Liver (tissue), 9 donors: Measurements from ENCODE around the gene HGFAC. TPM values are rescaled to one million over a fixed set of nuclear protein-coding genes. Genes with fewer than 3 reads are reported as not detected.

Experiments
- DNase-seq: peaks from one replicate; pipeline ENCODE4 v3.0.0-alpha.2; 2017; ENCODE audit warnings: low spot score
- H3K27ac ChIP-seq, 2 donors: one replicate each; pipeline ENCODE4 v1.7.0; 2013; ENCODE audit warnings: inconsistent platforms in 2 of 2, low read length in 2 of 2, control low read depth in 1 of 2, low read depth in 1 of 2, mild to moderate bottlenecking in 1 of 2
- H3K27me3 ChIP-seq, 4 donors: one replicate each; pipeline versions ENCODE4 v1.6.1 to v1.7.0; 2013; ENCODE audit warnings: low read length in 3 of 4, inconsistent platforms in 1 of 4, mild to moderate bottlenecking in 1 of 4, moderate library complexity in 1 of 4; ENCODE audit not compliant: control insufficient read depth in 4 of 4, insufficient read depth in 4 of 4
- H3K36me3 ChIP-seq, 4 donors: one replicate each; pipeline versions ENCODE4 v1.6.1 to v1.7.0; 2013; ENCODE audit warnings: low read length in 3 of 4, mild to moderate bottlenecking in 3 of 4, low read depth in 1 of 4, moderate library complexity in 1 of 4; ENCODE audit not compliant: control insufficient read depth in 4 of 4, insufficient read depth in 3 of 4
- H3K4me1 ChIP-seq, 4 donors: one replicate each; pipeline versions ENCODE4 v1.6.1 to v1.7.0; 2013; ENCODE audit warnings: low read length in 3 of 4, mild to moderate bottlenecking in 3 of 4, moderate library complexity in 1 of 4; ENCODE audit not compliant: control insufficient read depth in 4 of 4, insufficient read depth in 4 of 4
- H3K4me3 ChIP-seq, 3 donors: one replicate each; pipeline versions ENCODE4 v1.6.1 to v1.7.0; 2013; ENCODE audit warnings: low read length in 3 of 3, control low read depth in 1 of 3, low read depth in 1 of 3, mild to moderate bottlenecking in 1 of 3
- H3K9ac ChIP-seq, 2 donors: one replicate each; pipeline ENCODE4 v1.7.0; 2013; ENCODE audit warnings: low read length in 2 of 2, mild to moderate bottlenecking in 2 of 2, moderate library complexity in 2 of 2, control low read depth in 1 of 2, low read depth in 1 of 2
- H3K9me3 ChIP-seq, 4 donors: one replicate each; pipeline versions ENCODE4 v1.6.1 to v1.7.0; 2013; ENCODE audit warnings: low read length in 3 of 4; ENCODE audit not compliant: control insufficient read depth in 4 of 4
- ATF3 ChIP-seq: IDR thresholded peaks from 2 replicates; pipeline ENCODE4 v1.6.1; 2016; ENCODE audit warnings: antibody characterized with exemption
- EGR1 ChIP-seq, 2 donors: IDR thresholded peaks; 2 replicates each; pipeline ENCODE4 v1.6.1; 2016 to 2018; ENCODE audit warnings: antibody characterized with exemption in 2 of 2, low read depth in 2 of 2
- HNF4A ChIP-seq, 2 donors: conservative IDR thresholded peaks; 2 replicates each; pipeline ENCODE4 v1.6.1; 2016; ENCODE audit warnings: antibody characterized with exemption in 2 of 2, mild to moderate bottlenecking in 2 of 2
- HNF4G ChIP-seq: IDR thresholded peaks from 2 replicates; pipeline ENCODE4 v1.6.1; 2016; ENCODE audit warnings: antibody characterized with exemption
- NR2F2 ChIP-seq: IDR thresholded peaks from 2 replicates; pipeline ENCODE4 v1.6.1; 2016; ENCODE audit warnings: antibody characterized with exemption
- RAD21 ChIP-seq, 2 donors: IDR thresholded peaks; 2 replicates each; pipeline ENCODE4 v1.6.1; 2016; ENCODE audit warnings: antibody characterized with exemption in 2 of 2, mild to moderate bottlenecking in 2 of 2
- REST ChIP-seq: IDR thresholded peaks from 2 replicates; pipeline ENCODE4 v1.6.1; 2016; ENCODE audit warnings: antibody characterized with exemption, mild to moderate bottlenecking
- RXRA ChIP-seq, 2 donors: IDR thresholded peaks; 2 replicates each; pipeline ENCODE4 v1.6.1; 2017 to 2018; ENCODE audit warnings: antibody characterized with exemption in 2 of 2, mild to moderate bottlenecking in 1 of 2
- TAF1 ChIP-seq: conservative IDR thresholded peaks from 2 replicates; pipeline ENCODE4 v1.6.1; 2016; ENCODE audit warnings: antibody characterized with exemption, mild to moderate bottlenecking
- YY1 ChIP-seq: IDR thresholded peaks from 2 replicates; pipeline ENCODE4 v1.6.1; 2016; ENCODE audit warnings: antibody characterized with exemption, mild to moderate bottlenecking
- WGBS: extraction: QIAGEN DNeasy Blood & Tissue Kit; methylation state at CpG from one replicate; pipeline ENCODE4 v1.1.7; 2013; 5-methylcytosine and 5-hydroxymethylcytosine counted together
- polyA plus RNA-seq, 2 donors: library from polyadenylated mRNA; stranded (reverse) in 1 of 2; unstranded in 1 of 2; fragments of 200-250 nt in 1 of 2; fragments of >200 nt in 1 of 2; fragmentation: Nextera tagmentation in 1 of 2; extraction: Ambion mirVana in 1 of 2; gene quantifications; one replicate each; pipeline versions ENCODE4 v1.2.1 to v1.2.3, GENCODE V29; 2013 to 2015
- total RNA-seq, 2 donors: library from RNA; depleted of rRNA; stranded (reverse); fragments of >200 nt; gene quantifications; one replicate each; pipeline ENCODE4 v1.2.3, GENCODE V29; 2014
- TF ChIP-seq, protein P1 (sequence below): IDR thresholded peaks from 2 replicates; pipeline ENCODE4 v1.6.1; 2016; ENCODE audit warnings: antibody characterized with exemption
- TF ChIP-seq, protein P2 (sequence below): fragments of 150-350 bp; IDR thresholded peaks from 2 replicates; pipeline ENCODE4 v1.5.1; 2017; ENCODE audit warnings: improper control_type of control experiment, low read depth, low read length; ENCODE audit not compliant: missing input control
- donor health status: healthy.
- donor health status: healthy.
- donor health status: healthy.
- donor health status: healthy.
- donor health status: healthy.

HGFAC gene
- total and polyA plus RNA-seq, 4 donors = 23.3 to 133 (median 82.7) TPM

- no peak for TF ChIP-seq EGR1 (IDR thresholded peaks at IDR 0.05; ENCODE audit: low read depth in 2 of 2)
- TF ChIP-seq NR2F2 = no peak
- TF ChIP-seq YY1 = no peak
- TF ChIP-seq, protein P1, sequence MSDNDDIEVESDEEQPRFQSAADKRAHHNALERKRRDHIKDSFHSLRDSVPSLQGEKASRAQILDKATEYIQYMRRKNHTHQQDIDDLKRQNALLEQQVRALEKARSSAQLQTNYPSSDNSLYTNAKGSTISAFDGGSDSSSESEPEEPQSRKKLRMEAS = no peak
- no peak for TF ChIP-seq HNF4G
- TF ChIP-seq RAD21 (IDR thresholded peaks at IDR 0.05) = no peak
Measured at GRCh38 chr4:3436048-3436797, 5.5 kb upstream of the HGFAC start (continued).

GRCh38 chr4:3436798-3437581, 4.8 kb upstream of the HGFAC start:
- WGBS = 83% methylated on average over 19 of the region's 19 CpGs
- H3K4me3 ChIP-seq = no peak overlapping the region
- H3K27ac ChIP-seq = no peak overlapping the region

More at GRCh38 chr4:3436798-3437581, 4.8 kb upstream of the HGFAC start:
- TF ChIP-seq HNF4G (no peak), RXRA (IDR thresholded peaks at IDR 0.05) (no peak), TAF1 (no peak), REST (no peak), HNF4A (conservative IDR thresholded peaks at IDR 0.05) (no peak), EGR1 (IDR thresholded peaks at IDR 0.05; ENCODE audit: low read depth in 2 of 2) (no peak), ATF3 (no peak)
- TF ChIP-seq, protein P2, sequence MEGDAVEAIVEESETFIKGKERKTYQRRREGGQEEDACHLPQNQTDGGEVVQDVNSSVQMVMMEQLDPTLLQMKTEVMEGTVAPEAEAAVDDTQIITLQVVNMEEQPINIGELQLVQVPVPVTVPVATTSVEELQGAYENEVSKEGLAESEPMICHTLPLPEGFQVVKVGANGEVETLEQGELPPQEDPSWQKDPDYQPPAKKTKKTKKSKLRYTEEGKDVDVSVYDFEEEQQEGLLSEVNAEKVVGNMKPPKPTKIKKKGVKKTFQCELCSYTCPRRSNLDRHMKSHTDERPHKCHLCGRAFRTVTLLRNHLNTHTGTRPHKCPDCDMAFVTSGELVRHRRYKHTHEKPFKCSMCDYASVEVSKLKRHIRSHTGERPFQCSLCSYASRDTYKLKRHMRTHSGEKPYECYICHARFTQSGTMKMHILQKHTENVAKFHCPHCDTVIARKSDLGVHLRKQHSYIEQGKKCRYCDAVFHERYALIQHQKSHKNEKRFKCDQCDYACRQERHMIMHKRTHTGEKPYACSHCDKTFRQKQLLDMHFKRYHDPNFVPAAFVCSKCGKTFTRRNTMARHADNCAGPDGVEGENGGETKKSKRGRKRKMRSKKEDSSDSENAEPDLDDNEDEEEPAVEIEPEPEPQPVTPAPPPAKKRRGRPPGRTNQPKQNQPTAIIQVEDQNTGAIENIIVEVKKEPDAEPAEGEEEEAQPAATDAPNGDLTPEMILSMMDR = no peak
- H3K9me3 ChIP-seq = no peaks in the 10 kb centered on the region
- peaks cover 0 to 3% (median 0%) of the 10 kb centered on the region in 4 donors for H3K36me3 ChIP-seq
- DNase-seq = no peak
- H3K4me1 ChIP-seq = peaks cover 3 to 10% (median 6%) of the 10 kb centered on the region in 4 donors
- no peak overlapping the region for H3K9ac ChIP-seq
- H3K27me3 ChIP-seq = no peaks in the 10 kb centered on the region
